ENCODE measurements around the gene RNF125. TPM values are rescaled to one million over a fixed set of nuclear protein-coding genes. Genes with fewer than 3 reads are reported as not detected.
A peak's percentile ranks its signal among the peaks of the same experiment; 100 is the strongest.

RNF125 gene
- 1 to 10 TPM in 9 of 10 donors, under 1 TPM in 1; 0.92 to 7.7 (median 2.4) TPM for total RNA-seq
- polyA plus RNA-seq = 1 to 10 TPM; 2.7 to 5.1 TPM
- long read RNA-seq, donor 1, full-length matches to known transcripts = 6 of 11 reads
- long read RNA-seq, donor 1, partial matches to known transcripts = 0 of 11 reads
- long read RNA-seq, donor 1, other reads (novel, unspliced or antisense) = 5 of 11 reads
- long read RNA-seq, donor 2, full-length matches to known transcripts = 6 of 8 reads
- long read RNA-seq, donor 2, partial matches to known transcripts = 0 of 8 reads
- long read RNA-seq, donor 2, other reads (novel, unspliced or antisense) = 2 of 8 reads
- long read RNA-seq, donor 3, full-length matches to known transcripts = 2 of 4 reads
- long read RNA-seq, donor 3, partial matches to known transcripts = 0 of 4 reads
- long read RNA-seq, donor 3, other reads (novel, unspliced or antisense) = 2 of 4 reads

- DNase-seq (peak; percentile 75 to 84), ATAC-seq (peak; percentile 95 to 98 (median 96))
- WGBS, 2 donors = 1% methylated on average over 66 of the region's 66 CpGs
- intact Hi-C loops (cut with DNase I) = loop anchor here in 3 of 10 donors (1.0 to 5.0 kb wide), 5 partner anchors 36 to 74 kb away; partner anchors contain the start of gene RNF138 (in 1 of the 3)
- H3K4me1 ChIP-seq = peaks cover 0 to 44% (median 16%) of the 10 kb centered on the region in 9 donors
- H3K27me3 ChIP-seq = peaks cover 0 to 5% (median 0%) of the 10 kb centered on the region in 7 donors
- peak within 1 kb of the TSS; percentile 45 to 86 (median 68) for H3K4me3 ChIP-seq
- H3K9me3 ChIP-seq = no peaks in the 10 kb centered on the region
- no peaks in the 10 kb centered on the region for H3K36me3 ChIP-seq
- H3K27ac ChIP-seq = peak within 1 kb of the TSS; percentile 67 to 89 (median 82)
- peak in 2 of 9 donors; percentile 10 to 14 for TF ChIP-seq CTCF (IDR thresholded peaks at IDR 0.05)
Observed at GRCh38 chr18:32018331-32019250, at the start of gene RNF125. TSS of gene RNF125 (plus strand) at chr18:32018825. CDS start at chr18:32018864, 39 bp downstream.

GRCh38 chr18:31970617-31971016 is 48.0 kb upstream of the RNF125 start:
- H3K4me1 ChIP-seq = no peaks in the 10 kb centered on the region
- 62 to 64% methylated on average over 3 of the region's 3 CpGs for WGBS, 2 donors
- H3K9me3 ChIP-seq = peaks cover 0 to 39% (median 17%) of the 10 kb centered on the region in 11 donors
- intact Hi-C loops (cut with DNase I) = loop anchor here in 6 of 10 donors (10.0 kb wide), 2 partner anchors 226 to 416 kb away; no protein-coding TSS in a partner anchor
- no peaks in the 10 kb centered on the region for H3K27me3 ChIP-seq
- H3K27ac ChIP-seq = no peak overlapping the region
- no peaks in the 10 kb centered on the region for H3K36me3 ChIP-seq
- no peak for TF ChIP-seq CTCF (IDR thresholded peaks at IDR 0.05)
- no peak overlapping the region for H3K4me3 ChIP-seq
- ATAC-seq (no peak), DNase-seq (no peak)

- Histone ChIP-seq H3K4me1 (no peaks in the 10 kb centered on the region), H3K9me3 (peaks cover 0 to 54% (median 17%) of the 10 kb centered on the region in 11 donors), H3K4me3 (no peak overlapping the region), H3K36me3 (no peaks in the 10 kb centered on the region), H3K27me3 (no peaks in the 10 kb centered on the region), H3K27ac (no peak overlapping the region)
- no peak for TF ChIP-seq CTCF (IDR thresholded peaks at IDR 0.05)
- intact Hi-C loops (cut with DNase I) = loop anchor here in 6 of 10 donors (10.0 kb wide), 2 partner anchors 229 to 419 kb away; no protein-coding TSS in a partner anchor
- WGBS, 2 donors = 96 to 98% methylated on average over 4 of the region's 4 CpGs
- no peak for ATAC-seq
- no peak for DNase-seq
Observed at GRCh38 chr18:31973929-31974546, 44.6 kb upstream of the RNF125 start.

All from heart right ventricle (tissue), 16 donors.